HFFc6 (cell line): Measurements from ENCODE around the gene ZSWIM9. TPM values are rescaled to one million over a fixed set of nuclear protein-coding genes. Genes with fewer than 3 reads are reported as not detected.
"Not testable (repeated sequence)": the region's sequence is repeated elsewhere in the genome, so short reads cannot be mapped to it uniquely, and the experiment has no call there.

Experiments used
- DNase-seq: peaks from one replicate; pipeline ENCODE4 v3.0.0-alpha.2; 2018
- H3K27ac Mint-ChIP-seq: 2 replicates; pipeline ENCODE4 v1.8.0; 2020; ENCODE audit warnings: mild to moderate bottlenecking, mixed read lengths
- H3K27me3 Mint-ChIP-seq: 2 replicates; pipeline ENCODE4 v1.8.0; 2021; ENCODE audit warnings: mild to moderate bottlenecking, moderate library complexity, mixed read lengths; ENCODE audit not compliant: insufficient read depth
- H3K36me3 Mint-ChIP-seq: 2 replicates; pipeline ENCODE4 v1.8.0; 2021; ENCODE audit warnings: low read depth, mixed read lengths
- H3K4me1 Mint-ChIP-seq: 2 replicates; pipeline ENCODE4 v1.8.0; 2020; ENCODE audit warnings: low read depth, mixed read lengths
- H3K4me3 Mint-ChIP-seq: 2 replicates; pipeline ENCODE4 v1.8.0; 2020; ENCODE audit warnings: mild to moderate bottlenecking, moderate library complexity, mixed read lengths
- H3K9me3 Mint-ChIP-seq: 2 replicates; pipeline ENCODE4 v1.8.0; 2020; ENCODE audit warnings: mild to moderate bottlenecking, mixed read lengths
- total RNA-seq, 6 experiments: library from RNA; stranded (reverse); fragmentation: NEBNext Ultra II Directional; extraction: Animal tissue kit (Norgen Biotek cat#: 25700); gene quantifications; 2 replicates in 1 of 6; 3 replicates in 5 of 6; pipeline ENCODE4 v1.2.3, GENCODE V29; 2021
- TF ChIP-seq, protein P1 (sequence below): fragments of 200-600 bp; sonication (generic); IDR thresholded peaks from 2 replicates; pipeline ENCODE4 v1.5.0; 2021; ENCODE audit warnings: antibody characterized with exemption, mild to moderate bottlenecking

ZSWIM9 gene
- total RNA-seq, 6 experiments from 2014 or later: 5.6 to 7.2 (median 5.9) TPM

- no peak overlapping the region for H3K27ac Mint-ChIP-seq
- no peak overlapping the region for H3K4me3 Mint-ChIP-seq
- TF ChIP-seq, protein P1, sequence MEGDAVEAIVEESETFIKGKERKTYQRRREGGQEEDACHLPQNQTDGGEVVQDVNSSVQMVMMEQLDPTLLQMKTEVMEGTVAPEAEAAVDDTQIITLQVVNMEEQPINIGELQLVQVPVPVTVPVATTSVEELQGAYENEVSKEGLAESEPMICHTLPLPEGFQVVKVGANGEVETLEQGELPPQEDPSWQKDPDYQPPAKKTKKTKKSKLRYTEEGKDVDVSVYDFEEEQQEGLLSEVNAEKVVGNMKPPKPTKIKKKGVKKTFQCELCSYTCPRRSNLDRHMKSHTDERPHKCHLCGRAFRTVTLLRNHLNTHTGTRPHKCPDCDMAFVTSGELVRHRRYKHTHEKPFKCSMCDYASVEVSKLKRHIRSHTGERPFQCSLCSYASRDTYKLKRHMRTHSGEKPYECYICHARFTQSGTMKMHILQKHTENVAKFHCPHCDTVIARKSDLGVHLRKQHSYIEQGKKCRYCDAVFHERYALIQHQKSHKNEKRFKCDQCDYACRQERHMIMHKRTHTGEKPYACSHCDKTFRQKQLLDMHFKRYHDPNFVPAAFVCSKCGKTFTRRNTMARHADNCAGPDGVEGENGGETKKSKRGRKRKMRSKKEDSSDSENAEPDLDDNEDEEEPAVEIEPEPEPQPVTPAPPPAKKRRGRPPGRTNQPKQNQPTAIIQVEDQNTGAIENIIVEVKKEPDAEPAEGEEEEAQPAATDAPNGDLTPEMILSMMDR: no peak
- no peak for DNase-seq
- H3K27me3 Mint-ChIP-seq: no peaks in the 10 kb centered on the region
- peaks cover 36% of the 10 kb centered on the region for H3K36me3 Mint-ChIP-seq
- peaks cover 19% of the 10 kb centered on the region for H3K4me1 Mint-ChIP-seq
- no peaks in the 10 kb centered on the region for H3K9me3 Mint-ChIP-seq
Measured at GRCh38 chr19:48239120-48239519, 68.6 kb downstream of the ZSWIM9 start.

DNA sequence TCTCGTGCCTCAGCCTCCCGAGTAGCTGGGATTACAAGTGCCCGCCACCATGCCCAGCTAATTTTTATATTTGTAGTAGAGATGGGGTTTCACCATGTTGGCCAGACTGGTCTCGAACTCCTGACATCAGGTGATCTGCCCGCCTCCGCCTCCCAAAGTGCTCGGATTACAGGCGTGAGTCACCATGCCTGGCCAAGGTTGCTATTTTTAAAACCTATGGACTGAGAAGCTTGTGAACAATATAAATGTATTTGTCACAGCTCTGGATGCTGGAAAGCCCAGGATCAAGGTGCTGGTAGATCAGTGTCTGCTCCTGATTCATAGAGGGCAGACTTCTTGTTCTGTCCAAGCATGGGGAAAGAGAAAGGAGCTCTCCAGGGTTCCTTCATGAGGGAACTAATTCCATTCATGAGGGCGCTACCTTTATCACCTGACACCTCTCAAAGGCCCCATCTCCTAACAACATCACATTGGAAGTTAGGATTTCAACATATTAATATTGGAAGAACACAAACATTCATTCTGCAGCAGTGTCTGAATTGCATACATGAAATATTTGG lies 69.2 kb downstream of the ZSWIM9 start:
- peak; percentile 17 for DNase-seq
- Mint-ChIP-seq H3K4me3 (no peak overlapping the region), H3K27ac (peak overlapping the region; percentile 7; the same call in 1 of the 2 replicates), H3K36me3 (peaks cover 35% of the 10 kb centered on the region), H3K27me3 (no peaks in the 10 kb centered on the region), H3K9me3 (no peaks in the 10 kb centered on the region), H3K4me1 (peaks cover 24% of the 10 kb centered on the region)
- TF ChIP-seq, protein P1: no peak

- H3K27ac Mint-ChIP-seq, DNase-seq, H3K9me3 Mint-ChIP-seq, H3K4me3 Mint-ChIP-seq, H3K27me3 Mint-ChIP-seq: not testable (repeated sequence)
- peaks cover 27% of the 10 kb centered on the region for H3K4me1 Mint-ChIP-seq
- H3K36me3 Mint-ChIP-seq: peaks cover 40% of the 10 kb centered on the region
Measured at GRCh38 chr19:48241771-48242170, 71.3 kb downstream of the ZSWIM9 start.

- Mint-ChIP-seq H3K9me3 (no peaks in the 10 kb centered on the region), H3K27me3 (no peaks in the 10 kb centered on the region), H3K36me3 (peaks cover 29% of the 10 kb centered on the region), H3K4me1 (peaks cover 23% of the 10 kb centered on the region), H3K4me3 (no peak overlapping the region), H3K27ac (peak overlapping the region; percentile 46)
- TF ChIP-seq, protein P1: no peak
- no peak for DNase-seq
Measured at GRCh38 chr19:48244281-48244680, 73.8 kb downstream of the ZSWIM9 start.

DNA sequence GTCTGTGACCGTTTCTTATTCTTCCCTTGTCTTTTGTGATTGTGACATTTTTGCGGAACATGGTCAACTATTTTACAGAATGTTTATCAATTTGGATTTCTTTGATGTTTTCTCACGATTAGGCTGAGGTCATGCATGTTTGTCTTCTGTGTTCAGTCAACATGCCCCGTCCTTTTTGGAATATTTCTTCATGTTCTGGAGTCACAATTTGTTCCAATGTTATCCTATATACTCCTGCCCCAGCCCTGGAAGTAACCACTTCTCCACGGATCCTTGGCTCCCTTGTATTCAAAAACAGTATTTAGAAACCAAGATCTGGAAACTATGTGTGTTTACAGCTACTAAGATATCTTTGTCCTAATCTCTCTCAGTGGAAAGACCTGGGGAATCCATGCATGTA lies 75.6 kb downstream of the ZSWIM9 start:
- Mint-ChIP-seq H3K36me3 (peaks cover 17% of the 10 kb centered on the region), H3K27ac (no peak overlapping the region), H3K9me3 (no peaks in the 10 kb centered on the region), H3K4me1 (peaks cover 23% of the 10 kb centered on the region), H3K4me3 (no peak overlapping the region), H3K27me3 (no peaks in the 10 kb centered on the region)
- no peak for DNase-seq
- TF ChIP-seq, protein P1: no peak

DNA sequence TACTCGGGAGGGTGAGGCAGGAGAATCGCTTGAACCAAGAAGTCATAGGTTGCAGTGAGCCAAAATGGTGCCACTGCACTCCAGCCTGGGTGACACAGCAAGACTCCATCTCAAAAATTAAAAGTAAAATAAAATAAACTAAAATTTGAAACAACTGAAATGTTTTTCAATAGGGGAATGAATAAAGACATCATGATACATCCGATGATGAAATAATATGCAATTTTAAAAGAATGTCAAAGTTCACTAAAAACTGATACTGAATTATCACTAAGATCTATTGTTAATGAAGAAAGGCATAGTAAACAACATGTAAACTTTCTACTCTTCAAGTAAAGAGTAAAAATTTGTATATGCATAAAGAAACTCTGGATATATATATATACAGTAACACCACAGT lies 76.7 kb downstream of the ZSWIM9 start:
- no peak for DNase-seq
- Mint-ChIP-seq H3K27ac (no peak overlapping the region), H3K36me3 (peaks cover 9% of the 10 kb centered on the region), H3K9me3 (no peaks in the 10 kb centered on the region), H3K4me3 (no peak overlapping the region), H3K27me3 (no peaks in the 10 kb centered on the region), H3K4me1 (peaks cover 23% of the 10 kb centered on the region)
- TF ChIP-seq, protein P1: no peak

Other genes starting within 250 kb of the ZSWIM9 start
- not detected for gene BSPH1, start 178.5 kb upstream of the ZSWIM9 start, total RNA-seq
- gene ELSPBP1, start 176.0 kb upstream of the ZSWIM9 start, total RNA-seq: not detected
- gene CABP5, start 126.6 kb upstream of the ZSWIM9 start, total RNA-seq: not detected
- 1 to 10 TPM; 3.8 to 5.3 (median 4.8) TPM for gene PLA2G4C, start 59.9 kb upstream of the ZSWIM9 start, total RNA-seq
- gene LIG1, start 336 bp upstream of the ZSWIM9 start, total RNA-seq: 10 to 100 TPM; 25.9 to 55.8 (median 48.1) TPM
- gene CARD8, start 85.2 kb downstream of the ZSWIM9 start, total RNA-seq: 10 to 100 TPM; 11.3 to 17.2 (median 14.7) TPM
- gene ZNF114, start 99.4 kb downstream of the ZSWIM9 start, total RNA-seq: under 1 TPM in 5 of 6 experiments, not detected in 1; 0.17 to 0.43 (median 0.25) TPM
- gene EMP3, start 154.9 kb downstream of the ZSWIM9 start, total RNA-seq: 100 to 1,000 TPM; 471 to 574 (median 525) TPM
- gene TMEM143, start 193.3 kb downstream of the ZSWIM9 start, total RNA-seq: 1 to 10 TPM; 5.9 to 9.7 (median 7.7) TPM
- gene SYNGR4, start 193.7 kb downstream of the ZSWIM9 start, total RNA-seq: not detected
- 100 to 1,000 TPM; 354 to 455 (median 395) TPM for gene KDELR1, start 220.9 kb downstream of the ZSWIM9 start, total RNA-seq
- gene GRIN2D, start 223.0 kb downstream of the ZSWIM9 start, total RNA-seq: 1 to 10 TPM; 2.8 to 4.4 (median 3.1) TPM